ENCODE results near the gene ASB2.

DNA sequence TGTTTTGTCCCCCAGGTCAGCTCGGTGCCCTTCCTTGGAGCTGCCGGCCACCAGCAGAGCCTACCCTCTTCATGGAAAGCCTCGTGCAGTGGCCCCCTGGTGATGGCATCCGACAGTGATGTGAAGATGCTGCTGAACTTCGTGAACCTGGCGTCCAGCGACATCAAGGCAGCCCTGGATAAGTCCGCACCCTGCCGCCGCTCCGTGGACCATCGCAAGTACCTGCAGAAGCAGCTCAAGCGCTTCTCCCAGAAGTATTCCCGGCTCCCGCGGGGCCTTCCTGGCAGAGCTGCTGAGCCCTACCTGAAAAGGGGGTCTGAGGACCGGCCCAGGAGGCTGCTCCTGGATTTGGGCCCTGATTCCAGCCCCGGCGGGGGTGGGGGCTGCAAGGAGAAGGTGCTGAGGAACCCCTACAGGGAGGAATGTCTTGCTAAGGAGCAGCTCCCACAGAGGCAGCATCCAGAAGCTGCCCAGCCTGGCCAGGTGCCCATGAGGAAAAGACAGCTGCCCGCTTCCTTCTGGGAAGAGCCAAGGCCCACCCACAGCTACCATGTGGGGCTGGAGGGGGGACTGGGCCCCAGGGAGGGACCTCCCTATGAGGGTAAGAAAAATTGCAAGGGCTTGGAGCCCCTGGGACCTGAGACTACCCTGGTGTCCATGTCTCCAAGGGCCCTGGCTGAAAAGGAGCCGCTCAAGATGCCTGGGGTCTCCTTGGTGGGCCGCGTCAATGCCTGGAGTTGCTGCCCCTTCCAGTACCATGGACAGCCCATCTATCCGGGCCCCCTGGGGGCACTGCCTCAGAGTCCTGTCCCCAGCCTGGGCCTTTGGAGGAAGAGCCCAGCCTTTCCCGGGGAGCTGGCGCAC is 48.0 kb downstream of the ASB2 start:
- TF ChIP-seq REST (IDR thresholded peaks at IDR 0.05; ENCODE audit: insufficient read depth in 1 of 2, low read depth in 2 of 2, low read length in 2 of 2) (peak in 1 of 2 experiments; percentile 63; a peak in 1 of 4 replicates), POLR2AphosphoS5 (IDR thresholded peaks at IDR 0.05; ENCODE audit: low read depth, low read length) (no peak), SIN3A (IDR thresholded peaks at IDR 0.05; ENCODE audit: borderline replicate concordance, insufficient read depth, low read length) (no peak), TAF1 (IDR thresholded peaks at IDR 0.05; ENCODE audit: borderline replicate concordance, insufficient read depth, low read length) (no peak)

All from PFSK-1 (cell line).